SK-N-DZ (cell line): ENCODE measurements around the gene ATG10.
A peak's percentile ranks its signal among the peaks of the same experiment; 100 is the strongest.
"Not testable (repeated sequence)": the region's sequence is repeated elsewhere in the genome, so short reads cannot be mapped to it uniquely, and the experiment has no call there.

Source experiments
- DNase-seq: peaks from one replicate; pipeline ENCODE4 v3.0.0-alpha.2; 2015; ENCODE audit warnings: low spot score

Gene ATG10

GRCh38 chr5:81982172-81982685, 10.4 kb downstream of the ATG10 start:
- not testable (repeated sequence) for DNase-seq

GRCh38 chr5:81983148-81983547, 11.3 kb downstream of the ATG10 start:
- not testable (repeated sequence) for DNase-seq

- not testable (repeated sequence) for DNase-seq
Observed at GRCh38 chr5:81983563-81983962, 11.7 kb downstream of the ATG10 start.

- no peak for DNase-seq
Observed at GRCh38 chr5:81986126-81986525, 14.3 kb downstream of the ATG10 start.

- no peak for DNase-seq
Observed at GRCh38 chr5:81989204-81989603, 17.4 kb downstream of the ATG10 start.

GRCh38 chr5:81994679-81995078, 22.9 kb downstream of the ATG10 start:
- no peak for DNase-seq

GRCh38 chr5:81995407-81995806, 23.6 kb downstream of the ATG10 start:
- no peak for DNase-seq

GRCh38 chr5:82004511-82004910, 32.7 kb downstream of the ATG10 start:
- DNase-seq, result no peak

GRCh38 chr5:82009869-82010268, 38.0 kb downstream of the ATG10 start:
- not testable (repeated sequence) for DNase-seq

GRCh38 chr5:82010696-82011095, 38.9 kb downstream of the ATG10 start:
- DNase-seq, result no peak

GRCh38 chr5:82011761-82012160, 39.9 kb downstream of the ATG10 start:
- no peak for DNase-seq

- not testable (repeated sequence) for DNase-seq
Observed at GRCh38 chr5:82014644-82015043, 42.8 kb downstream of the ATG10 start.

- DNase-seq, result peak; percentile 5
Observed at GRCh38 chr5:82018462-82018861, 46.6 kb downstream of the ATG10 start.

- no peak for DNase-seq
Observed at GRCh38 chr5:82019342-82020138, 47.7 kb downstream of the ATG10 start.

GRCh38 chr5:82022499-82022898, 50.7 kb downstream of the ATG10 start:
- DNase-seq, result no peak

- DNase-seq, result no peak
Observed at GRCh38 chr5:82023644-82024043, 51.8 kb downstream of the ATG10 start.

GRCh38 chr5:82031220-82032119, 59.6 kb downstream of the ATG10 start:
- no peak for DNase-seq

- DNase-seq, result not testable (repeated sequence)
Observed at GRCh38 chr5:82042894-82043293, 71.1 kb downstream of the ATG10 start.

GRCh38 chr5:82044010-82044409, 72.2 kb downstream of the ATG10 start:
- no peak for DNase-seq

GRCh38 chr5:82045554-82046275, 73.9 kb downstream of the ATG10 start:
- no peak for DNase-seq

GRCh38 chr5:82046276-82046647, 74.4 kb downstream of the ATG10 start:
- no peak for DNase-seq

- DNase-seq, result no peak
Observed at GRCh38 chr5:82050955-82051354, 79.1 kb downstream of the ATG10 start.
